ENCODE results near the gene HOXC13.

DNA sequence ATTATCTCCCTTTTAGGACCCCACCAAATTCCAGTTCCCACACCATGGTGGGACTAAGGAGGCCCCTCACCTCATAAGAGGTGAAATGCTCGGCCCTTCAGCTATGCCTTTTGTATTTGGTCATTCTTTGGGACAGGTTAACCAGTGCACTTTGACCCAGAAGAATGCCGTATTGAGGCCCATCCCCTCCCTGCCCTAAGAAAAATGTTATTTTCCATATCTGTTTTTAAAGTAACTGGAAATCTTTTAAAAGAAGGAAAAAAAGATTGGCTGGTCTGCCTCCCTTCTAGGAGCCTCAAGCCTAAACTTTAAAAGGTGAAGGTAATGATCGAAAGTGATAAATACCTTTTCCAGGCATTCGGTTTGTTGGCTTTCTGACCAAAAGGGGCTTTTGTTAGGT is 5.7 kb upstream of the HOXC13 start:
- TF ChIP-seq, protein P1, sequence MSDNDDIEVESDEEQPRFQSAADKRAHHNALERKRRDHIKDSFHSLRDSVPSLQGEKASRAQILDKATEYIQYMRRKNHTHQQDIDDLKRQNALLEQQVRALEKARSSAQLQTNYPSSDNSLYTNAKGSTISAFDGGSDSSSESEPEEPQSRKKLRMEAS (CRISPR knock-in tag; IDR thresholded peaks at IDR 0.05), result no peak
- TF ChIP-seq, protein P2, sequence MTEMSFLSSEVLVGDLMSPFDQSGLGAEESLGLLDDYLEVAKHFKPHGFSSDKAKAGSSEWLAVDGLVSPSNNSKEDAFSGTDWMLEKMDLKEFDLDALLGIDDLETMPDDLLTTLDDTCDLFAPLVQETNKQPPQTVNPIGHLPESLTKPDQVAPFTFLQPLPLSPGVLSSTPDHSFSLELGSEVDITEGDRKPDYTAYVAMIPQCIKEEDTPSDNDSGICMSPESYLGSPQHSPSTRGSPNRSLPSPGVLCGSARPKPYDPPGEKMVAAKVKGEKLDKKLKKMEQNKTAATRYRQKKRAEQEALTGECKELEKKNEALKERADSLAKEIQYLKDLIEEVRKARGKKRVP (CRISPR knock-in tag; IDR thresholded peaks at IDR 0.05), result no peak
- no peak for TF ChIP-seq NR2C2 (CRISPR knock-in tag; IDR thresholded peaks at IDR 0.05)
- TF ChIP-seq NR2C2 (tag; IDR thresholded peaks at IDR 0.05), result no peak
- TF ChIP-seq, protein P3, sequence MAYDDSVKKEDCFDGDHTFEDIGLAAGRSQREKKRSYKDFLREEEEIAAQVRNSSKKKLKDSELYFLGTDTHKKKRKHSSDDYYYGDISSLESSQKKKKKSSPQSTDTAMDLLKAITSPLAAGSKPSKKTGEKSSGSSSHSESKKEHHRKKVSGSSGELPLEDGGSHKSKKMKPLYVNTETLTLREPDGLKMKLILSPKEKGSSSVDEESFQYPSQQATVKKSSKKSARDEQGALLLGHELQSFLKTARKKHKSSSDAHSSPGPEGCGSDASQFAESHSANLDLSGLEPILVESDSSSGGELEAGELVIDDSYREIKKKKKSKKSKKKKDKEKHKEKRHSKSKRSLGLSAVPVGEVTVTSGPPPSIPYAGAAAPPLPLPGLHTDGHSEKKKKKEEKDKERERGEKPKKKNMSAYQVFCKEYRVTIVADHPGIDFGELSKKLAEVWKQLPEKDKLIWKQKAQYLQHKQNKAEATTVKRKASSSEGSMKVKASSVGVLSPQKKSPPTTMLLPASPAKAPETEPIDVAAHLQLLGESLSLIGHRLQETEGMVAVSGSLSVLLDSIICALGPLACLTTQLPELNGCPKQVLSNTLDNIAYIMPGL (CRISPR knock-in tag; IDR thresholded peaks at IDR 0.05), result no peak
- TF ChIP-seq KAT2B (IDR thresholded peaks at IDR 0.05; ENCODE audit: low read depth, low read length), result no peak
- TF ChIP-seq EZH2 (IDR thresholded peaks at IDR 0.05; ENCODE audit: borderline replicate concordance, low read depth, low read length), result no peak
- no peak for TF ChIP-seq EGR1 (conservative IDR thresholded peaks at IDR 0.05)
- TF ChIP-seq TBP (optimal IDR thresholded peaks at IDR 0.05; ENCODE audit: low read depth, low read length), result no peak
- TF ChIP-seq FOXM1 (IDR thresholded peaks at IDR 0.05; ENCODE audit: low read depth), result no peak
- no peak for TF ChIP-seq FOXM1 (CRISPR knock-in tag; IDR thresholded peaks at IDR 0.05; ENCODE audit: low read depth)
- no peak for TF ChIP-seq ZKSCAN8 (CRISPR knock-in tag; IDR thresholded peaks at IDR 0.05)
- TF ChIP-seq RFX1 (IDR thresholded peaks at IDR 0.05), result no peak
- TF ChIP-seq, protein P4, sequence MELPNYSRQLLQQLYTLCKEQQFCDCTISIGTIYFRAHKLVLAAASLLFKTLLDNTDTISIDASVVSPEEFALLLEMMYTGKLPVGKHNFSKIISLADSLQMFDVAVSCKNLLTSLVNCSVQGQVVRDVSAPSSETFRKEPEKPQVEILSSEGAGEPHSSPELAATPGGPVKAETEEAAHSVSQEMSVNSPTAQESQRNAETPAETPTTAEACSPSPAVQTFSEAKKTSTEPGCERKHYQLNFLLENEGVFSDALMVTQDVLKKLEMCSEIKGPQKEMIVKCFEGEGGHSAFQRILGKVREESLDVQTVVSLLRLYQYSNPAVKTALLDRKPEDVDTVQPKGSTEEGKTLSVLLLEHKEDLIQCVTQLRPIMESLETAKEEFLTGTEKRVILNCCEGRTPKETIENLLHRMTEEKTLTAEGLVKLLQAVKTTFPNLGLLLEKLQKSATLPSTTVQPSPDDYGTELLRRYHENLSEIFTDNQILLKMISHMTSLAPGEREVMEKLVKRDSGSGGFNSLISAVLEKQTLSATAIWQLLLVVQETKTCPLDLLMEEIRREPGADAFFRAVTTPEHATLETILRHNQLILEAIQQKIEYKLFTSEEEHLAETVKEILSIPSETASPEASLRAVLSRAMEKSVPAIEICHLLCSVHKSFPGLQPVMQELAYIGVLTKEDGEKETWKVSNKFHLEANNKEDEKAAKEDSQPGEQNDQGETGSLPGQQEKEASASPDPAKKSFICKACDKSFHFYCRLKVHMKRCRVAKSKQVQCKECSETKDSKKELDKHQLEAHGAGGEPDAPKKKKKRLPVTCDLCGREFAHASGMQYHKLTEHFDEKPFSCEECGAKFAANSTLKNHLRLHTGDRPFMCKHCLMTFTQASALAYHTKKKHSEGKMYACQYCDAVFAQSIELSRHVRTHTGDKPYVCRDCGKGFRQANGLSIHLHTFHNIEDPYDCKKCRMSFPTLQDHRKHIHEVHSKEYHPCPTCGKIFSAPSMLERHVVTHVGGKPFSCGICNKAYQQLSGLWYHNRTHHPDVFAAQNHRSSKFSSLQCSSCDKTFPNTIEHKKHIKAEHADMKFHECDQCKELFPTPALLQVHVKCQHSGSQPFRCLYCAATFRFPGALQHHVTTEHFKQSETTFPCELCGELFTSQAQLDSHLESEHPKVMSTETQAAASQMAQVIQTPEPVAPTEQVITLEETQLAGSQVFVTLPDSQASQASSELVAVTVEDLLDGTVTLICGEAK (IDR thresholded peaks at IDR 0.05), result no peak
- TF ChIP-seq, protein P4 (CRISPR knock-in tag; IDR thresholded peaks at IDR 0.05), result no peak

Measured in K562 (cell line).